HCT116 (cell line): ENCODE data around the gene FAM124B. TPM values are rescaled to one million over a fixed set of nuclear protein-coding genes. Genes with fewer than 3 reads are reported as not detected.

Experiments
- ATAC-seq: fragments of 200-7000 bp; cut with Tn5 transposase; 2 replicates; pipeline ENCODE4 v1.9.1; 2020; ENCODE audit warnings: mild to moderate bottlenecking, moderate library complexity
- BruUV-seq: library from RNA; stranded (reverse); fragments of 400-500 nt; replicated peaks from 2 replicates; lab custom pipeline; 2021; lab: Mats Ljungman, UMichigan
- CTCF ChIA-PET: fragments of 300-600 bp; sonication (Branson Sonifier 250); formaldehyde crosslinking; loops from one replicate; lab custom pipeline; 2021; ENCODE audit warnings: antibody characterized with exemption; lab: Charles Lee
- POLR2A ChIA-PET: fragments of 300-600, 350-600 bp; sonication (Branson Sonifier 250); formaldehyde crosslinking; loops from one replicate; lab custom pipeline; 2021; ENCODE audit warnings: antibody characterized with exemption; lab: Charles Lee
- RAD21 ChIA-PET, 2 experiments: fragments of 300-600 bp; sonication (Branson Sonifier 250); formaldehyde crosslinking; loops; one replicate each; lab custom pipeline; 2023; ENCODE audit warnings: low total read pairs in 2 of 2; ENCODE audit not compliant: uncharacterized antibody in 2 of 2, unreplicated experiment in 2 of 2, low non-redundant PET in 1 of 2; lab: Charles Lee
- DNase-seq: peaks from one replicate; pipeline ENCODE4 v3.0.0-alpha.2; 2010; ENCODE audit warnings: low read depth, low spot score
- H2AFZ ChIP-seq: fragments of 200-600 bp; shearing (Covaris generic), sonication (generic); 2 replicates; pipeline ENCODE4 v1.6.1; 2017; ENCODE audit warnings: low read depth, mixed run types, mixed read lengths, antibody characterized with exemption, low read length; ENCODE audit not compliant: poor library complexity, severe bottlenecking
- H3K27ac ChIP-seq: 2 replicates; pipeline ENCODE4 v1.5.1; 2012; ENCODE audit warnings: low read depth, low read length
- H3K27me3 ChIP-seq: fragments of 200-600 bp; sonication (generic); 2 replicates; pipeline ENCODE4 v1.6.1; 2016; ENCODE audit warnings: mixed run types, low read length, mixed read lengths; ENCODE audit not compliant: insufficient read depth
- H3K36me3 ChIP-seq, 2 experiments: fragments of 200-500 bp in 1 of 2; fragments of 200-600 bp in 1 of 2; sonication (Bioruptor generic) in 1 of 2; sonication (generic) in 1 of 2; 2 replicates each; pipeline versions ENCODE4 v1.5.1 to v1.6.1; 2014 to 2016; ENCODE audit warnings: low read length in 2 of 2, inconsistent platforms in 1 of 2, mixed read lengths in 1 of 2, mixed run types in 1 of 2; ENCODE audit not compliant: insufficient read depth in 2 of 2, control insufficient read depth in 1 of 2
- H3K4me1 ChIP-seq, 2 experiments: fragments of 200-600 bp in 1 of 2; sonication (generic) in 1 of 2; 2 replicates each; pipeline versions ENCODE4 v1.5.1 to v1.6.1; 2012 to 2017; ENCODE audit warnings: low read length in 2 of 2, inconsistent platforms in 1 of 2, mild to moderate bottlenecking in 1 of 2, mixed read lengths in 1 of 2, mixed run types in 1 of 2, moderate library complexity in 1 of 2; ENCODE audit not compliant: insufficient read depth in 2 of 2, control insufficient read depth in 1 of 2
- H3K4me2 ChIP-seq: fragments of 200-600 bp; sonication (generic); 2 replicates; pipeline ENCODE4 v1.6.1; 2017; ENCODE audit warnings: mixed run types, low read length, mixed read lengths
- H3K4me3 ChIP-seq, 2 experiments: fragments of 200-600 bp in 1 of 2; sonication (generic) in 1 of 2; replicated peaks in 1 of 2; 2 replicates each; pipeline ENCODE4 v1.5.1; 2011 to 2016; ENCODE audit warnings: low read length in 2 of 2, control low read depth in 1 of 2, low read depth in 1 of 2, mild to moderate bottlenecking in 1 of 2, mixed read lengths in 1 of 2, mixed run types in 1 of 2
- H3K79me2 ChIP-seq: fragments of 200-600 bp; sonication (generic); 2 replicates; pipeline ENCODE4 v1.6.1; 2017; ENCODE audit warnings: mild to moderate bottlenecking, mixed run types, low read length, moderate library complexity, mixed read lengths; ENCODE audit not compliant: insufficient read depth
- H3K9ac ChIP-seq: fragments of 200-600 bp; sonication (generic); 2 replicates; pipeline ENCODE4 v1.6.1; 2016; ENCODE audit warnings: low read length, mixed read lengths
- H3K9me2 ChIP-seq: fragments of 200-600 bp; sonication (generic), shearing (Covaris generic); 2 replicates; pipeline ENCODE4 v1.6.1; 2017; ENCODE audit warnings: mixed run types, mild to moderate bottlenecking, moderate library complexity; ENCODE audit not compliant: insufficient read depth
- H3K9me3 ChIP-seq, 2 experiments: fragments of 200-500 bp in 1 of 2; fragments of 200-600 bp in 1 of 2; sonication (Bioruptor generic) in 1 of 2; sonication (generic) in 1 of 2; 2 replicates each; pipeline ENCODE4 v1.6.1; 2014 to 2017; ENCODE audit warnings: low read length in 2 of 2, mixed read lengths in 2 of 2, inconsistent platforms in 1 of 2, low read depth in 1 of 2, mild to moderate bottlenecking in 1 of 2, mixed run types in 1 of 2, moderate library complexity in 1 of 2; ENCODE audit not compliant: control insufficient read depth in 1 of 2, insufficient read depth in 1 of 2
- H4K20me1 ChIP-seq: fragments of 200-600 bp; sonication (generic), shearing (Covaris generic); 2 replicates; pipeline ENCODE4 v1.6.1; 2017; ENCODE audit warnings: mixed run types, mild to moderate bottlenecking, moderate library complexity; ENCODE audit not compliant: insufficient read depth
- CBX3 ChIP-seq: IDR thresholded peaks from 2 replicates; pipeline ENCODE4 v1.6.1; 2012; ENCODE audit warnings: low read depth
- CEBPB ChIP-seq: IDR thresholded peaks from 2 replicates; pipeline ENCODE4 v1.6.1; 2012; ENCODE audit warnings: low read depth
- ELF1 ChIP-seq: IDR thresholded peaks from 2 replicates; pipeline ENCODE4 v1.6.1; 2012; ENCODE audit warnings: low read depth, borderline replicate concordance
- EZH2 ChIP-seq: fragments of 200-600 bp; sonication (generic); IDR thresholded peaks from 2 replicates; pipeline ENCODE4 v1.6.1; 2017; ENCODE audit warnings: antibody characterized with exemption, mixed run types
- EZH2phosphoT487 ChIP-seq: fragments of 200-600 bp; IDR thresholded peaks from 2 replicates; pipeline ENCODE4 v1.6.1; 2018; ENCODE audit warnings: antibody characterized with exemption, borderline replicate concordance
- JUND ChIP-seq: IDR thresholded peaks from 2 replicates; pipeline ENCODE4 v1.6.1; 2012
- RAD21 ChIP-seq: IDR thresholded peaks from 2 replicates; pipeline ENCODE4 v1.6.1; 2012; ENCODE audit warnings: low read depth, mild to moderate bottlenecking
- SRF ChIP-seq: IDR thresholded peaks from 2 replicates; pipeline ENCODE4 v1.6.1; 2012; ENCODE audit warnings: low read depth
- TCF7L2 ChIP-seq: IDR thresholded peaks from 2 replicates; pipeline ENCODE4 v1.7.0; 2011; ENCODE audit warnings: borderline replicate concordance, inconsistent platforms; ENCODE audit not compliant: insufficient read depth, insufficient read length; ENCODE audit errors: extremely low read depth
- intact Hi-C: fragments of 100-400 bp; cut with micrococcal nuclease; formaldehyde crosslinking; loops from 2 replicates; pipeline ENCODE4 v1.10.0; 2022
- total RNA-seq: library from RNA; stranded (reverse); gene quantifications from one replicate; pipeline ENCODE4 v1.2.1, GENCODE V29; 2021; ENCODE audit not compliant: unreplicated experiment
- TF ChIP-seq, protein P1 (sequence below): IDR thresholded peaks from 2 replicates; pipeline ENCODE4 v1.6.1; 2012; ENCODE audit warnings: low read depth
- TF ChIP-seq, protein P2 (sequence below), 3 experiments: fragments of 200-600 bp in 1 of 3; sonication (generic) in 1 of 3; IDR thresholded peaks in 2 of 3; conservative IDR thresholded peaks in 1 of 3; 2 replicates each; pipeline ENCODE4 v1.5.1; 2012 to 2017; ENCODE audit warnings: low read depth in 2 of 3, low read length in 2 of 3, antibody characterized with exemption in 1 of 3, borderline replicate concordance in 1 of 3, control low read depth in 1 of 3, mild to moderate bottlenecking in 1 of 3, mixed read lengths in 1 of 3, mixed run types in 1 of 3, moderate library complexity in 1 of 3; ENCODE audit not compliant: insufficient read depth in 1 of 3
- TF ChIP-seq, protein P3 (sequence below): IDR thresholded peaks from 2 replicates; pipeline ENCODE4 v1.6.1; 2012
- TF ChIP-seq, protein P4 (sequence below): IDR thresholded peaks from 2 replicates; pipeline ENCODE4 v1.6.1; 2012
- TF ChIP-seq, protein P5 (sequence below): IDR thresholded peaks from 2 replicates; pipeline ENCODE4 v1.6.1; 2011; ENCODE audit warnings: mild to moderate bottlenecking, low read length, moderate library complexity; ENCODE audit not compliant: insufficient replicate concordance; ENCODE audit errors: extremely low read depth

FAM124B gene
- total RNA-seq, 1 experiment from 2014 or later = not detected

DNA sequence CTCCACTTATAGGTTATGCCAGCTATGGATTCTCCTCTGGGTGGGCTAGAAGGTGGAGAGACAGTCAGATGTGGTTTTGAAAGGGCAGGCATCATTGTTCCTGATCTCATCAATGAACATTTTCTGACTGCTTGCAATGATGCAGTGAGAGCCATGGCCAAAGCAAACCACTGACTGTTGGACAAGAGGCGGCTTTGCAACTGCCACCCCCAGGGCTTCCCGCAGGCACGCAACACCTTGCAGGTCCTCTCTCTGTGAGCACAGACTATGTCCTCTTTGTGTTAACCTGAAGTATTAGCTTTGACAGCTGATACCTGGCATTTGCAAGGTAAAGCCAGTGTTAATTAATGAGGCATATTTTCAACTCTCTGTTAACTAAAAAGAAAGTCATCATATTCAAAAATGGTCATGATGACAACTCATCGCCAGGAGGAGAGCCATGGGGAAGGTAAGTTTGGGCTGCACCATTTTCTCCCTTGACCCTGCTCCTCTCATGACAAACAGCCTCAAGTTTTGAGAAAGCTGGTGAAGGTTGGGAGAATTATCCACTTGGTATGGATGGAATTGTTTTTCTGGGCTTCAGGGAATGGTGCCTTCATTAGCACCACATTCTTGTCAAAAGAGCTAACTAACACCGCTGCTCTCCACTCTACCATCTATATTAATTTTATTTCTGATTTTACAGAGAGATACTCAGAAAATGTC is 14.9 kb upstream of the FAM124B start:
- no peak for ATAC-seq
- ChIA-PET CTCF (no interaction called here), RAD21 (no interaction called here), POLR2A (no interaction called here)
- intact Hi-C loops = no loop called here
- Histone ChIP-seq H3K79me2 (no peaks in the 10 kb centered on the region), H2AFZ (no peak overlapping the region), H3K9ac (no peak overlapping the region), H3K9me2 (no peaks in the 10 kb centered on the region), H3K9me3 (no peaks in the 10 kb centered on the region), H3K27ac (no peak overlapping the region), H4K20me1 (no peaks in the 10 kb centered on the region), H3K27me3 (no peaks in the 10 kb centered on the region), H3K4me2 (no peak overlapping the region), H3K36me3 (no peaks in the 10 kb centered on the region), H3K4me3 (no peak overlapping the region), H3K4me1 (peaks cover 0 to 9% of the 10 kb centered on the region in 2 experiments; a peak in 2 of 4 replicates)
- BruUV-seq = no TSS peak
- DNase-seq = no peak
- TF ChIP-seq ELF1 (no peak), JUND (no peak), SRF (no peak), CEBPB (no peak), EZH2phosphoT487 (no peak), TCF7L2 (no peak), EZH2 (no peak), CBX3 (no peak), RAD21 (no peak)
- TF ChIP-seq, protein P1, sequence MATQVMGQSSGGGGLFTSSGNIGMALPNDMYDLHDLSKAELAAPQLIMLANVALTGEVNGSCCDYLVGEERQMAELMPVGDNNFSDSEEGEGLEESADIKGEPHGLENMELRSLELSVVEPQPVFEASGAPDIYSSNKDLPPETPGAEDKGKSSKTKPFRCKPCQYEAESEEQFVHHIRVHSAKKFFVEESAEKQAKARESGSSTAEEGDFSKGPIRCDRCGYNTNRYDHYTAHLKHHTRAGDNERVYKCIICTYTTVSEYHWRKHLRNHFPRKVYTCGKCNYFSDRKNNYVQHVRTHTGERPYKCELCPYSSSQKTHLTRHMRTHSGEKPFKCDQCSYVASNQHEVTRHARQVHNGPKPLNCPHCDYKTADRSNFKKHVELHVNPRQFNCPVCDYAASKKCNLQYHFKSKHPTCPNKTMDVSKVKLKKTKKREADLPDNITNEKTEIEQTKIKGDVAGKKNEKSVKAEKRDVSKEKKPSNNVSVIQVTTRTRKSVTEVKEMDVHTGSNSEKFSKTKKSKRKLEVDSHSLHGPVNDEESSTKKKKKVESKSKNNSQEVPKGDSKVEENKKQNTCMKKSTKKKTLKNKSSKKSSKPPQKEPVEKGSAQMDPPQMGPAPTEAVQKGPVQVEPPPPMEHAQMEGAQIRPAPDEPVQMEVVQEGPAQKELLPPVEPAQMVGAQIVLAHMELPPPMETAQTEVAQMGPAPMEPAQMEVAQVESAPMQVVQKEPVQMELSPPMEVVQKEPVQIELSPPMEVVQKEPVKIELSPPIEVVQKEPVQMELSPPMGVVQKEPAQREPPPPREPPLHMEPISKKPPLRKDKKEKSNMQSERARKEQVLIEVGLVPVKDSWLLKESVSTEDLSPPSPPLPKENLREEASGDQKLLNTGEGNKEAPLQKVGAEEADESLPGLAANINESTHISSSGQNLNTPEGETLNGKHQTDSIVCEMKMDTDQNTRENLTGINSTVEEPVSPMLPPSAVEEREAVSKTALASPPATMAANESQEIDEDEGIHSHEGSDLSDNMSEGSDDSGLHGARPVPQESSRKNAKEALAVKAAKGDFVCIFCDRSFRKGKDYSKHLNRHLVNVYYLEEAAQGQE = no peak
- TF ChIP-seq, protein P2, sequence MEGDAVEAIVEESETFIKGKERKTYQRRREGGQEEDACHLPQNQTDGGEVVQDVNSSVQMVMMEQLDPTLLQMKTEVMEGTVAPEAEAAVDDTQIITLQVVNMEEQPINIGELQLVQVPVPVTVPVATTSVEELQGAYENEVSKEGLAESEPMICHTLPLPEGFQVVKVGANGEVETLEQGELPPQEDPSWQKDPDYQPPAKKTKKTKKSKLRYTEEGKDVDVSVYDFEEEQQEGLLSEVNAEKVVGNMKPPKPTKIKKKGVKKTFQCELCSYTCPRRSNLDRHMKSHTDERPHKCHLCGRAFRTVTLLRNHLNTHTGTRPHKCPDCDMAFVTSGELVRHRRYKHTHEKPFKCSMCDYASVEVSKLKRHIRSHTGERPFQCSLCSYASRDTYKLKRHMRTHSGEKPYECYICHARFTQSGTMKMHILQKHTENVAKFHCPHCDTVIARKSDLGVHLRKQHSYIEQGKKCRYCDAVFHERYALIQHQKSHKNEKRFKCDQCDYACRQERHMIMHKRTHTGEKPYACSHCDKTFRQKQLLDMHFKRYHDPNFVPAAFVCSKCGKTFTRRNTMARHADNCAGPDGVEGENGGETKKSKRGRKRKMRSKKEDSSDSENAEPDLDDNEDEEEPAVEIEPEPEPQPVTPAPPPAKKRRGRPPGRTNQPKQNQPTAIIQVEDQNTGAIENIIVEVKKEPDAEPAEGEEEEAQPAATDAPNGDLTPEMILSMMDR (IDR thresholded peaks at IDR 0.05 in 2 of 3, conservative IDR thresholded peaks at IDR 0.05 in 1 of 3; ENCODE audit: borderline replicate concordance in 1 of 3, insufficient read depth in 1 of 3, low read depth in 2 of 3, low read length in 2 of 3) = no peak
- TF ChIP-seq, protein P3, sequence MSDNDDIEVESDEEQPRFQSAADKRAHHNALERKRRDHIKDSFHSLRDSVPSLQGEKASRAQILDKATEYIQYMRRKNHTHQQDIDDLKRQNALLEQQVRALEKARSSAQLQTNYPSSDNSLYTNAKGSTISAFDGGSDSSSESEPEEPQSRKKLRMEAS = no peak
- TF ChIP-seq, protein P4, sequence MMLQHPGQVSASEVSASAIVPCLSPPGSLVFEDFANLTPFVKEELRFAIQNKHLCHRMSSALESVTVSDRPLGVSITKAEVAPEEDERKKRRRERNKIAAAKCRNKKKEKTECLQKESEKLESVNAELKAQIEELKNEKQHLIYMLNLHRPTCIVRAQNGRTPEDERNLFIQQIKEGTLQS = no peak
- TF ChIP-seq, protein P5, sequence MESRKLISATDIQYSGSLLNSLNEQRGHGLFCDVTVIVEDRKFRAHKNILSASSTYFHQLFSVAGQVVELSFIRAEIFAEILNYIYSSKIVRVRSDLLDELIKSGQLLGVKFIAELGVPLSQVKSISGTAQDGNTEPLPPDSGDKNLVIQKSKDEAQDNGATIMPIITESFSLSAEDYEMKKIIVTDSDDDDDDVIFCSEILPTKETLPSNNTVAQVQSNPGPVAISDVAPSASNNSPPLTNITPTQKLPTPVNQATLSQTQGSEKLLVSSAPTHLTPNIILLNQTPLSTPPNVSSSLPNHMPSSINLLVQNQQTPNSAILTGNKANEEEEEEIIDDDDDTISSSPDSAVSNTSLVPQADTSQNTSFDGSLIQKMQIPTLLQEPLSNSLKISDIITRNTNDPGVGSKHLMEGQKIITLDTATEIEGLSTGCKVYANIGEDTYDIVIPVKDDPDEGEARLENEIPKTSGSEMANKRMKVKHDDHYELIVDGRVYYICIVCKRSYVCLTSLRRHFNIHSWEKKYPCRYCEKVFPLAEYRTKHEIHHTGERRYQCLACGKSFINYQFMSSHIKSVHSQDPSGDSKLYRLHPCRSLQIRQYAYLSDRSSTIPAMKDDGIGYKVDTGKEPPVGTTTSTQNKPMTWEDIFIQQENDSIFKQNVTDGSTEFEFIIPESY = no peak
